ENCODE results near the gene FSCB. TPM values are rescaled to one million over a fixed set of nuclear protein-coding genes. Genes with fewer than 3 reads are reported as not detected.

FSCB gene
- total RNA-seq, 1 donor from 2014 or later, result not detected

DNA sequence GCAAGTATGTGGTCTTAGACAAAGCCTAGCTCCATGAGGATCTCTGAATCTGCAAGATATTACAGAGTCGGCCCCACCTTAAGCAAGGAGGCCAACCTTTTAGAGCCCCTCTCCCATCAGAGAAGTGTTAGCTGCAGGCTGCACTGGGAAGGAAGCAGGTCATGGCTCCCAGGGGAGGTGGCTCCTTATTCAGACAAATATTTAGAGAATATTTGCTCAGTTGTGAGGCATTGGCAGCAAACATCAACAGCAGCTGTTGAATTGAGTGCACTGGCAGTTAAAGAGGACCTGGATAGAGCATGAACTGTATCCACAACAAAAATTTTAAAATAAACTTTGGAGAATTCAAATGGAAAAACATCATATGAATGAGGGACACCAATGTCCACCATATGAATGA, 44.7 kb downstream of the FSCB start:
- no peaks in the 10 kb centered on the region for H3K36me3 Mint-ChIP-seq (ENCODE audit: low read depth)
- H3K9me3 Mint-ChIP-seq (ENCODE audit: low read depth), result peaks cover 4% of the 10 kb centered on the region
- H3K27ac Mint-ChIP-seq (ENCODE audit: unreplicated experiment), result no peak overlapping the region
- H3K4me1 Mint-ChIP-seq (ENCODE audit: low read depth), result no peaks in the 10 kb centered on the region
- no peak for DNase-seq (ENCODE audit: low spot score)
- TF ChIP-seq, protein P1, sequence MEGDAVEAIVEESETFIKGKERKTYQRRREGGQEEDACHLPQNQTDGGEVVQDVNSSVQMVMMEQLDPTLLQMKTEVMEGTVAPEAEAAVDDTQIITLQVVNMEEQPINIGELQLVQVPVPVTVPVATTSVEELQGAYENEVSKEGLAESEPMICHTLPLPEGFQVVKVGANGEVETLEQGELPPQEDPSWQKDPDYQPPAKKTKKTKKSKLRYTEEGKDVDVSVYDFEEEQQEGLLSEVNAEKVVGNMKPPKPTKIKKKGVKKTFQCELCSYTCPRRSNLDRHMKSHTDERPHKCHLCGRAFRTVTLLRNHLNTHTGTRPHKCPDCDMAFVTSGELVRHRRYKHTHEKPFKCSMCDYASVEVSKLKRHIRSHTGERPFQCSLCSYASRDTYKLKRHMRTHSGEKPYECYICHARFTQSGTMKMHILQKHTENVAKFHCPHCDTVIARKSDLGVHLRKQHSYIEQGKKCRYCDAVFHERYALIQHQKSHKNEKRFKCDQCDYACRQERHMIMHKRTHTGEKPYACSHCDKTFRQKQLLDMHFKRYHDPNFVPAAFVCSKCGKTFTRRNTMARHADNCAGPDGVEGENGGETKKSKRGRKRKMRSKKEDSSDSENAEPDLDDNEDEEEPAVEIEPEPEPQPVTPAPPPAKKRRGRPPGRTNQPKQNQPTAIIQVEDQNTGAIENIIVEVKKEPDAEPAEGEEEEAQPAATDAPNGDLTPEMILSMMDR (IDR thresholded peaks at IDR 0.05), result no peak
- H3K4me3 Mint-ChIP-seq (ENCODE audit: unreplicated experiment), result no peak overlapping the region
- H3K27me3 Mint-ChIP-seq (ENCODE audit: low read depth), result peaks cover 2% of the 10 kb centered on the region

DNA sequence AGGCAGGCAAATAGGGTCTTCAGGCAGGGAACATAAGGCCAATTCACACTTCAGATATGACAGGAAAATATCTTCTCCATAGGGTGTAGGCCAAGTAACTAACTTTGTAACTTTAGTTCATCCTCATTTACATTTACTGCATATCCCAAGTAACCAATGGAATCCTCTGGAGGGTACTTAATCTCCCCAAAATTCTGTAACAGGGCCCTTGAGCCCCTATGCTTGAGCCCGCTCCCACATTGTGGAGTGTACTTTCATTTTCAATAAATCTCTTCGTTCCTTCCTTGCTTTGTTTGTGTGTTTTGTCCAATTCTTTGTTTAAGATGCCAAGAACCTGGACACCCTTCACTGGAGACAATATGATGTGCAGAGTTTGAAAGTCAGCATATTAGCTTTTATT, 45.3 kb downstream of the FSCB start:
- no peaks in the 10 kb centered on the region for H3K4me1 Mint-ChIP-seq (ENCODE audit: low read depth)
- TF ChIP-seq, protein P1 (IDR thresholded peaks at IDR 0.05), result no peak
- H3K27ac Mint-ChIP-seq (ENCODE audit: unreplicated experiment), result no peak overlapping the region
- peaks cover 9% of the 10 kb centered on the region for H3K9me3 Mint-ChIP-seq (ENCODE audit: low read depth)
- peaks cover 2% of the 10 kb centered on the region for H3K27me3 Mint-ChIP-seq (ENCODE audit: low read depth)
- no peaks in the 10 kb centered on the region for H3K36me3 Mint-ChIP-seq (ENCODE audit: low read depth)
- no peak overlapping the region for H3K4me3 Mint-ChIP-seq (ENCODE audit: unreplicated experiment)
- DNase-seq (ENCODE audit: low spot score), result no peak
